ENCODE measurements around the gene EVX2.

The EVX2 gene

DNA sequence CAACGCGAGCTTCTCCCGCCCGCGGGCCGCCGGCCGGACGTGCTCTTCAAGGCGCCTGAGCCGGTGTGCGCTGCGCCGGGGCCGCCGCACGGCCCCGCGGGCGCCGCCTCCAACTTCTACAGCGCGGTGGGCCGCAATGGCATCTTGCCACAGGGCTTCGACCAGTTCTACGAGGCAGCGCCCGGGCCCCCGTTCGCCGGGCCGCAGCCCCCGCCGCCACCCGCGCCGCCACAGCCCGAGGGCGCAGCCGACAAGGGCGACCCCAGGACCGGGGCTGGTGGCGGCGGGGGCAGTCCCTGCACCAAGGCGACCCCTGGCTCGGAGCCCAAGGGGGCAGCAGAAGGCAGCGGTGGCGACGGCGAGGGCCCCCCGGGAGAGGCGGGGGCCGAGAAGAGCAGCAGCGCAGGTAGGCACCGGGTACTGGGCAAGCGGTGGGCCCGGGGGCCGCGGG lies 24.0 kb upstream of the EVX2 start:
- no peak for DNase-seq

DNA sequence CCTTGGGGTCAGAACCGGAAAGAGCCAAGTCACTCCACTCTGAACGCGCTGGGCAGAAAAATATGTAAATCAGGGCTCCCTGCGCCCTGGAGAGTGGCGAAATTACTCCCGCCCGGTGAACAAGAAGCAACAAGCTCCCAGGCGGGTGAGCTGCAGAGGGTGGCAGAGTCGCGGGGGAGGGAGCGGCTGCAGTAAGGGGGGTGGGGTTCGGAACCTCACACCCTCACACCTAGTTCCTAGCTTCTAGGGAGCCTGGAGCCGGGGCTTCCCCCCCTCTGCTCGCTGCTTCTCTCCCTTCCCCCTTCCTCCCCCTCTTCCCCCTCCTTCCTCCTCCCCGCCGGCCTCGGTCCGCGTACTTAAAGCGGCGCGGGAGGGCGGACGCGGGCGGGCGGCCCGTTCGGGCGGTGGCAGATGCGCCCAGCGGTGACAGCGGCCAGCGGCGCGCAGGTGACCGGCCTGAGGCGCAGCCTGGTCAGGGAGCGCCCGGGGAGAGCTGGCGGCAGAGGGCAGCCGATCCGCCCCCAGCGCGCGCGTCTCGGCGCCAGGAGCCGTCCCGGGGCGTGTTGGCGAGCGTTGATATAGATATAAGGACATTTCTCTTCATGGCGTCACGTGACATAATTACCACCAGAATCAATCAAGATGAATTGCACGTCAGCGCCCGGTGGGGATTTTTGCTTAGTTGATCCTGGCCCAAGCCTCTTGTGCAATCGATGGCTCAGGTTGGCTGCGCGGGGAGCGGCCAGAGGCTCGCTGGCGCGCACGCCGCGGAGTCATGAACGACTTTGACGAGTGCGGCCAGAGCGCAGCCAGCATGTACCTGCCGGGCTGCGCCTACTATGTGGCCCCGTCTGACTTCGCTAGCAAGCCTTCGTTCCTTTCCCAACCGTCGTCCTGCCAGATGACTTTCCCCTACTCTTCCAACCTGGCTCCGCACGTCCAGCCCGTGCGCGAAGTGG lies 23.1 kb upstream of the EVX2 start, which contains the start of gene HOXD11:
HOXD11 (plus strand) TSS at position 700 of the 959 bp plus-strand sequence; CDS start at position 776, 76 bp downstream.
- DNase-seq, result no peak

DNA sequence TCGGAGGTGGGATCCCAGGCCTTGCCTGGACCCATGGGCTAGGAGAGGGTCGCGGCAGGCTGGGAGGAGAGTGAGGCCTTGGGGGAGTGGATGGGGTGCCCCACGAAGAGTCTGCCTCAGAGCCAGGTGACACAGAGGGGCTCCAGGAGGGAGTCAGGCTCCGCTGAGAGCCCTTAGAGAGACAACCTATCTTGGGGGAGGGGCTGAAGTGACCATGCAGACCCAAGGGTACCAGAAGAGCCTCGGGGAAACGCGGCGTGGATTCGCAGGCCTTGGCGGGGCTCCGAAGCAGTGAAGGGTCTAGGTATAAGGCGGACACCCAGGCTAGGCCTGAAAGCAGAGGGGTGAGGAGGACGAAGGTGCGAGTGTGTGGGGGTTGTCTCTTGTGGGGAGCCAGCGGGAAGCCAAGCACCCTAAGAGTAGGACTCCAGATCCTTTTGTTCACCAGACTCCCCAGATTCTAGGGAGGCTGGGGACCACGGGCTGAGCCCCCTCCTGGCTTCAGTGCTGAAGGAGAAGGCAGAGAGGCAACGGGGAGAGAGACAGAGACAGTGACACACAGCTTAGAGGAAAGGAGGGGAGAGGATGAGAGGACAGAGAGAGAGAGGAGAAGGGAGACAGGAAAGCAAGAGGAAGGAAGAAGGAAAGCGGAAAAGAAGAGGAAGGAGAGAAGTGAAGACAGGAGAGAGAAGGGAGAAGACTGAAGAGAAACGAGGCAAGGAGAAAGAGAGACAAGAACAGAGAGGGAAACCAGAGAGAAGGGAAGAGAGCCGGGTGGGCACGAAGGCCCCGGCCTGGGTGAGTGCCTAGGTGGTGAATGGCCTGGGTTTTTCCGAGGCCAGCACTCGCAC lies 22.2 kb upstream of the EVX2 start:
- DNase-seq, result no peak

DNA sequence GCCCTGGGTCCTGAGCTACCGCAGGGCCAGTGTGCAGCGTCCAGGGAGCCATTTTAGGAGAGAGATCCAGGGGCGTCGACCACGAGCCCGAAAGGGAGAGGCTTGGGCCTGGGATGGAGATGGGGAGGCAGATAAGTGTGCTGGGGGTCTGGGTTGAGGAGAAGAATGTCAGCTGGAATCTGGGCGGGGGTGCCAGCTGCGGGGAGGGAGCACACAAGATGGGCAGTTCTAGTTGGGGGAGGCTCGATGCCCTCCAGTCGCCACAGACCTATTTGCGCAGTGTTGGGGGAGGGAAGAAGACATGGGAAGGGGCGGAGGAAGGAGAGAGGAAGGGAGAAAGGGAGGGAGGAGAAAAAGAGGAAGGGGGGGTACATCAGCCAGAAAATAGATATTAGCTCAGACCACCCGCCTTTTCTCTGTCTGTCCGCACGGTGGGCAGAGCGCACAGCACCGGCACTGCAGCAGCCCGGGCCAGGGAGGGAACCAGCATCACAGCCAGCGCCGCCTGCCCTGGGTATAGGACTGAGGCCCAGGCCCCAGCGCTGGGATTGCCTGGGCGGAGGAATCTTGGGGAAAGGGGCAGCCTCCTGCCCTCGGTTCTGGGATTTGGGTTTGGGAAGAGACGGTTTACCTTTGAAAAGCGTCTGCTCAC lies 21.4 kb upstream of the EVX2 start:
- no peak for DNase-seq

DNA sequence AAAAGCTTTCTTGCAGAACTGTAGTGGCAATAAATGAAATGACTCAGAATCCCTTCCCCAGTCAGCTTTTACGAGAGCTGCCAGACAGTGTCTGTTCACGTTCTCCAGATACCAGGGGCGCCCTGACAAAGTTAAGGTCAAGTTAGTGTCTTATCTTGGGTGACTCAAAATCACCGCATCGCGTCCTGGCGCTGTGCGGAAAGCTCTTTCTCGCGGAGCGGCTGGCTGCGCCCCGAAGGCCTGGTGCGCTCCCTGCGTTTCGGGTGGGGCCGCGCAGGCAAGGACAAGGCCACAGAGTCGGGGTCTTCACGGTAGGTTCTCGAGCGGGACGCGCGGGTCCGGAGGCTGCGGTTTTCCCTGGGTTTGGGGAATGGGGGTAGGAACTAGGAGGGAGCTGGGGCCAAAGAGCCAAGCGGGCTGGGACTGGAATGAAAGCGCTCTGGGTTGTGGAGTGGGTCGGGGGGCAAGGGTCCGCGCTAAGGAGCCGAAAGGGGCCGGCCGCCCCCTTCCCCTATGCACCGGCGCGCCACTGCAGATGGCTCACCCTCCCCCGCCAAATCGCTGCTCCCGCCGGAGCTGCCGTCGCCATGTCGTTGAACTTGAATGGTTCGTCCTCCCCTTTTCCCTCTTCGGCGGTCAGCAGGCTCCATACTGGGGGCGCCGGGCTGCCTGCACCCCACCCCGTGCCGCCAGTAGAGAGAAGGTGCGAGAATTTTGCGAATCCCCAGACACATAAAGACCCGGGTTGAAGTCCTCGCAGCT lies 20.7 kb upstream of the EVX2 start:
- DNase-seq, result no peak

DNA sequence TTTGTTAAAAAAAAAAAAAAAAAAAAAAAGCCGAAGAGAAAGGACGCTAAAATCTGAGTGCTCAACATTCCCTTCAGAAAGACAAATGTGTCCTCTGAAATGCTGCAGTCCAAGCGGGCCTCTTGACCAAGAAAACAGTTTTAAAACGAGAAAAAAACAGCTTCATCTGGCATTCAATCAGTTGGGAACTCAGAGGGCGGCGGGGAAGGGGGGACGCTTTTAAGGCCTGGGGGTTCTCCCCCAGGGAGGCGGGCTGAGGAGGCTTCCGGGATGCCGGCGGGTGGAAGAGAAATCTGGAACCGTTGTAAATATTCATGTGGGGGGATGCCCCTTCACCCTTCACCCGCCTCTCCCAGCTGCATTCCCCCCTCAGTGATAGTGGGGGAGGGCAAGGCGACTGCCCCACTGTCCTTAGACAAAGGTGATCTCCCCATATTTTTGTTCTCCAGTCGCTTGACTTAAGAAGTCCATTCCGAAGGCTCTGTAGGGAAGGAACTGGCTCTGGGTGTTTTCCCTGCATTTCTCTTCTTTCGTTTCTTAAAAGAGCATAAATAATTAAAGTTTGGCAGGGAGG lies 20.1 kb upstream of the EVX2 start:
- DNase-seq, result no peak

DNA sequence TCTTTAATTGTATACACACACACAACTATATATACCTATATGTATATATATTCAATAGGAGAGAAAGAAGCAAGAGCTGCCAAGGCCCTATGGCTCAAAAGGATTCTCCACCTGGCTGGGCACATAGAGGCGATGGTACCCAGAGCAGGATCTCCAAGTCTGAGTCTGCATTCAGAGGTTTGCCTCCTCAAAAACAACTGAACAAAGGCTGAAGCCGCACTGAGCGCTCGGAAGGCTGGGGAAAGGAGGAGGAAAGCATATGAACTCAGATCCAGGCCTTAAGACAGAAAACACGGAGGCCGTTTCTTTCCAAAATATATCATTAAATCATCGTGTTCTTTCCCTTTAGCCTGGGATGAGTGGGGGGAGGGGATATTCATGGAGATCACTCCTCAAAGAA lies 19.4 kb upstream of the EVX2 start:
- no peak for DNase-seq

DNA sequence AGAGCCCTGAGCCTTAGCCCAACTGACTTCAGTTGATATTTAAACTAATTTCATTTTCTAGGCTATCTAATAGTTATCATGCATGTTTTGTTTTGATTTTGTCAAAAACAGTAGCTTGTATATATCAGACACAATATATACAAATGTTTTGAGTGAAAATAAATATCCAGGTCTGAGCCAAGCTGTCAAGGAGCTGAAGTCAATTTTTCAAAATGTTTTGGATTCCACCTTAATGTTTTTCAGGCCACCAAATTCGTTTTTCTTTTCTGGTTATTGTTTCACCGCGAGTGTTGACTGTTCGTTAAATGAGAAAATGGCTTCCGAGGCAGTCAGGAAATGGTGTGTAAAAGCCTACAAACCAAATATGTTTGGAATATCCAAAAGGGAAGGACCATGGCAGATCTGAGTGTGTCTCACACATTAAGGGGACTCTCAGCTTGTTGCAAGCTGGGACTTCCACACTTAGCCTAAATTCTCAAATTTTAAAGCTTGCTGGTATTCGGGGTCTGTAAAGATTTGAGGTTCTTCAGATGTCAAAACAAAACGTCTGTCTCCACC lies 18.6 kb upstream of the EVX2 start:
- DNase-seq, result no peak

DNA sequence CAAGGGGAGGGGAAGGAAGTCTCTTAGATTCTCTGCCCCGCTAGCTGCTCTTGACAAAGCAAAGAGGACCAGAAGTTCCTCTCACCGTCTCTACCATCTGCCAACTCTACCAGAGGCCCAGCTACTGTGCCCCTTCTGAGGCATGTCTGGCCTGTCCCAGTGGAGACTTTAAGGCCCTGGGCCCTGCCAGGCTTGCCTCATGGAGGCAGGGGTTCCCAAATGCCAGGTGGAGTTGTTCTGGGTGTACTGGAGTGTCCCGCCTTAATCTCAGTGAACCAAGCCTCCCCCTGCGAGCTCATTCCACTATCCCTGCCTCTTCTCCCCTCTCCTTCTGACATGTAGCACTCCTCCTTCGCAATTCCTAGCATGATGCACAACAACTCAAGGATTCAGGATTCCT lies 18.1 kb upstream of the EVX2 start:
- DNase-seq, result no peak

DNA sequence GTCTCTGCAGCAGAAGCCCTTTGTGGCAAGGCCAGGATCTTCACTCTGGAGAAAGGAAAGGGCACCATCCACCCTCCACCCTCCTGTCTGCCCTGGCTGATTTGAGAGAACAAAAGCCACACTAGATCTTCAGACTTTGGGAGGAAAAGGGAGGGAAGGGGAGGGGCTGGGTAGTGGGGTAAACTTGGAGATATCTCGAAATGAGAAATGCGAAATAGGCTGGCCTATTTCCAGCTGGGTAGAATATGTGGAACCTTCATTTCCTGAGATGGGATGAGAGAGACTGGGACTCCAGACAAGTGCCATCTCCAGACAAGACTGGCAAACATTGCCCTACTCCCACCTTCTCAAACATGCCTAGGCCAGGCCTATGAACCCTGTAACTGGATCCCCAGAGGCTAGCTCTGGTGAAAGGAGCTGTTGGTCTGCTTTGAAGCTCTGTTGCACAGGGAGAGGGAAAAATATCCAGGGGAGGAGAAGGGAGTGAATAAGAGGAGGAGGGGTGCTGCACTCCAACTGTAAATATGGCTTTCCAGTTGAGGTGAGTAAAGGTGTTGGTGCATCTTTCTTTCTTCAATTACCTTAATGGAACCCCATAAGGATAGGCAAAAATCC lies 17.6 kb upstream of the EVX2 start:
- no peak for DNase-seq

DNA sequence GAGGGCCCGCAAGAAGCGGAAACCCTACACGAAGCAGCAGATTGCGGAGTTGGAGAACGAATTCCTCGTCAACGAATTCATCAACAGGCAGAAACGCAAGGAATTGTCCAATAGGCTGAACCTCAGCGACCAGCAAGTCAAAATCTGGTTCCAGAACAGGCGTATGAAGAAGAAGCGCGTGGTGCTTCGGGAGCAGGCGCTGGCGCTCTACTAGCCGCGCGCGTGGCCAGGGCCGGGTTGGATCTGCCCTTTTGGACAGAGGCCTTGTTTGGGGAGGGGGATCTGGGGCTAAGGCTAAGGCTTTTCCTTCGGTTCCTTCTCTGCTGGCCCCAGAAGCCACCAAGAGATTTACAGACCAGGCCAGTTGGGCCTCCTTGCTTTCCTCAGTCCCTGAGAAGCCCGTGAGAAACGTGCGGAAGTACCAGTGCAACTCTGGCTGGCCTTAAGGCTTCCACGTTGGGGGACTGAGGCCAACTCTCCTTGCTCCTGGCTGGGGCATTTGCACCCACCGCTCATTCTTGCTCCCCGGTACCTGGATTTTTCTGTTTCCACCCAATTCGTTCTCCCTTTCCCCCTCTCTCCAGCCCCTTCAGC lies 16.9 kb upstream of the EVX2 start:
- DNase-seq, result no peak

DNA sequence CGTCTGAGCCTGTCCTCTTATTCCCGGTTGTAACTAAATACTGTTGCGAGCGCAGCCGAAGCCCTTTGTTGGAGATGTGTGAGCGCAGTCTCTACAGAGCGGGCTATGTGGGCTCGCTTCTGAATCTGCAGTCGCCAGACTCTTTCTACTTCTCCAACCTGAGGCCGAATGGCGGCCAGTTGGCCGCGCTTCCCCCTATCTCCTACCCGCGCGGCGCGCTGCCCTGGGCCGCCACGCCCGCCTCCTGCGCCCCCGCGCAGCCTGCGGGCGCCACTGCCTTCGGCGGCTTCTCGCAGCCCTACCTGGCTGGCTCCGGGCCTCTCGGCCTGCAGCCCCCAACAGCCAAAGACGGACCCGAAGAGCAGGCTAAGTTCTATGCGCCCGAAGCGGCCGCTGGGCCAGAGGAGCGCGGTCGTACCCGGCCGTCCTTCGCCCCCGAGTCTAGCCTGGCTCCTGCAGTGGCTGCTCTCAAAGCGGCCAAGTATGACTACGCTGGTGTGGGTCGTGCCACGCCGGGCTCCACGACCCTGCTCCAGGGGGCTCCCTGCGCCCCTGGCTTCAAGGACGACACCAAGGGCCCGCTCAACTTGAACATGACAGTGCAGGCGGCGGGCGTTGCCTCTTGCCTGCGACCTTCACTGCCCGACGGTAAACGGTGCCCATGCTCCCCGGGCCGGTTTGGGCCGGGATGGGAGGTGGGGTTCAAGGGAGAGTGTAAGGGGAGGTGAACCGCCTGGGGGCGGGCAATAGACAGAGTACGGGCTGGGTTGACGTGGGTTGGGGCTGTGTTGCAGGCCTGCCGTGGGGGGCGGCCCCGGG lies 16.2 kb upstream of the EVX2 start, which contains the start of gene HOXD12:
HOXD12 (plus strand) TSS at position 68 of the 819 bp plus-strand sequence; CDS start at position 75, 7 bp downstream.
- no peak for DNase-seq

DNA sequence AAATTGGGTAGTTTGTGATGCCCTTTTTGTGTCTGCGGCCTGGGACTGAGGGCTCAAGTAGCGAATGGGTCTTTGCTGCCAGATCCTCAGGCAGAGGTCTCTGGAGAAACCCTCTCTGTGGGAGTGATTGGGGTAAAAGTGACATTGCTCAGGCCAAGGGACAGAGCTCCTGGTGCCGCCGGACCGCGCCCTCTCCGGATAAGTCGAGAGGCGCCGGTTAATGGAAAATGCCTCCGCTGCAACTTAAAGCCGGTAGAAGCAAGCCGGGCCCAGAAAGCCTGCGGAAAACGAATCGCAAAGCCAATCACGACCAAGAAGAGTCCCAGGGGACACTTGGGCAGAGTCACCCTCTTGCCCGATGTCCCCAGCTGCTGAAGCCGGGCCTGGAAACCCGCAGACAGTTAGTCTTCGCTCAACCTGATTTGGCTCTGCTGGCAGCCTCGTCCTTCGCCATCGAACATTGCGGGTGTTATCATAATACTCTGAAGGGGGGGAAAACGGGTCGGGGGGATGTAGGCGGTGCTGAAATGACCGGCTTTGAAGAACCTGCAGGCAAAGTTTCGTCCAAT lies 15.5 kb upstream of the EVX2 start:
- DNase-seq, result no peak

DNA sequence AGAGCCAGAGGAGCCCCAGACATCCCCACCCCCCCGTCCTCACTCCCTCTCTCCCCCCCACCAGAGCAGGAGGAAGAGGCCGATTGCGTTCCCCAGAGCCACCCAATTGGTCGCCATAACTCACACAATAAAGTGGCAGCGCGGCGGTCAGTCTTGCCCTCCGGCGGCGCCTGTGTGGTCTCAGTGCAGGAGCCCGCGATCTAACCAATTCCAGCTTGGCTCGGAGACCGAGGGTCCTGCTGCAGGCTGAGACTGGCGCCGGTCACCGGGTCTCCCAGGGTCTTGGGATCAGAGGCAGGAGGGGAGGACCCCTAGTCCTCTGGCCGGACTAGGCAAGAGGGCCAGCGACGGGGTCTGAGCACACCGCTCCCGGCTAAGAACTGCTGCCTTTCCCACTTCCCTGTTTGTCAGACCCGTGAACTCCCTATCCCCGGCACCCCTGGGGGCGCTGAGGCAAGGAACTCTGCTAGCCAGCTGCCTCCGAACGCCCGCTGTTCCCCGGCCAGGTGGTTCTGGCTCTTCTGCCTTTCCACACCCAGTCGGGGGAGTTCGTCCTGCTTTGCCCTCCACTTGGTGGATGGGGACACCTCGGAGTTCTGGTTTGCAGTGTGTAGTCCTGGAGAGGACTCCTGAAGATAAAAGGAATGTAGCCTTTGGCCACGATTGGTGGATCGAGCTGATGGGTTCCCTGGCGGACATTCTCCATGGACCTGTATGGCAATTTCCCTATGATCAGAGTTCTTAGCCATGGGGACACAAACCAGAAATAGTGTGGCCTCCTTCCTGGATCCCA lies 14.8 kb upstream of the EVX2 start:
- no peak for DNase-seq

DNA sequence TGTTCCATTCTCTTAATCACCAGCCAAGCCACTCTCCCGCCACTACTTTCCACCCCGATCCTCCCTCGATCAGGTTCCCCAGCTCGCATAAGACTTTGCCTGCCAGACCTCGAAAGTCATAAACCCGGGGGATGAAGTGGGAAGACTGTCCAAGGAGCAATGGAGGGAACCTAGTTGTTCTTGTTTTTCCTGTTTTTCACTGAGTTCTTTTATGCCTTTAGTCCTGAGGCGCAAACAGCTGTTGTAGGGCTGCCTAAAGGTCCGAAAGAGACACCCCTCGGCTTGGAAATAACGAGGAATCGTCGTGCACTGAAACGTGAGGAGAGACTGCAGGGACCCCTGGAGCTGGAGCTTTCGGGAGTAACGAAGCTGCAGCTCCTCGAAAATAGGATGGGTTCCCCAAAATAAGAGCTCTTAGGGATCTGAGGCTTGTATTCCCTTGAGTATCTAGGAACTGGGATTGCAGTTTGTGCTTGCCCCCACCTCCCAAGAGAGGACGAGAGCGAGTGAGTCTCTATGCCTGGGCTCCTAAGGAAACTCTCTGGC lies 14.1 kb upstream of the EVX2 start:
- DNase-seq, result no peak

DNA sequence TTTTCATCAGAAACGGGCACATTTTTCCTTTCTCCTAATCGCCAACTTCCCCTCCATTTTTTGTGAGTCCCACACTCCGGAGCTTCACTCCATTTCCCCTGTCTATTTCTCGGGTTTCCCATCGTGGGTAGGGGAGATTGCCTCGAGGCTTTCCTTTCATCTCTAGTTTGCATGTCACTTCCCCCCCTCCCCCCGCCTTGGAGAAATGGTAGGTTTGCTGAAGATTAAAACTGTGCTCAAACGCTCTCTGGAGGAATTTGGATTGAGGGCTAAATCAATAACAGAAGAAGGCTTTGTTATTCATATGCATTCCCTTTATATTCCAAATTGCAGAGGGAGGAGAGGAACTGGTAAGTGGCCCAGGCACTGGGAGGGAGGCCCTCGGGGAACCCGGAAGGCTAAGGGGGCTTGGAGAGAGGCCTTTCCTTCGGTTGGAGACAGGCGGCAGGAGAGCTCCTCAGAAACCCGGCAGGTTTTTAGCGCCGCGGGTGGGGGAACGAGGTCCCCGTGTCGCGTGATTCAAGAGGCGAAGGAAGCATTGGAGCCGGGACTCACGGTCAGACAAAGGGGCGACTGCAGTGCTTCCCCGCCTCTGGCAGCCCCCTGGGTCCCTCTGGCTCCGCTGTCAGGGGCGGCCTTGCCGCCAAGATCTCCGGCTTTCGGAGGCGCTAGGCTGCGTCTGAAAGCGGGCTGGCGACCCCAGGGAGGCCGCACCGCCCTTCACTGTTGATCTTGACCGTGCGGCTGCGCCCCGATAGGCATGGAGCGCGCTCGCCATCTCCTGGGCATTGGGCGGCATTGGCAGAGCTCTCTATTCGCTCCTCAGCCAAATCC lies 13.4 kb upstream of the EVX2 start:
- DNase-seq, result peak in 3 of 14 donors; percentile 6 to 27 (median 17)
